Measurements from ENCODE around the gene SHC4.
"Not testable (repeated sequence)": the region's sequence is repeated elsewhere in the genome, so short reads cannot be mapped to it uniquely, and the experiment has no call there.

The SHC4 gene

DNA sequence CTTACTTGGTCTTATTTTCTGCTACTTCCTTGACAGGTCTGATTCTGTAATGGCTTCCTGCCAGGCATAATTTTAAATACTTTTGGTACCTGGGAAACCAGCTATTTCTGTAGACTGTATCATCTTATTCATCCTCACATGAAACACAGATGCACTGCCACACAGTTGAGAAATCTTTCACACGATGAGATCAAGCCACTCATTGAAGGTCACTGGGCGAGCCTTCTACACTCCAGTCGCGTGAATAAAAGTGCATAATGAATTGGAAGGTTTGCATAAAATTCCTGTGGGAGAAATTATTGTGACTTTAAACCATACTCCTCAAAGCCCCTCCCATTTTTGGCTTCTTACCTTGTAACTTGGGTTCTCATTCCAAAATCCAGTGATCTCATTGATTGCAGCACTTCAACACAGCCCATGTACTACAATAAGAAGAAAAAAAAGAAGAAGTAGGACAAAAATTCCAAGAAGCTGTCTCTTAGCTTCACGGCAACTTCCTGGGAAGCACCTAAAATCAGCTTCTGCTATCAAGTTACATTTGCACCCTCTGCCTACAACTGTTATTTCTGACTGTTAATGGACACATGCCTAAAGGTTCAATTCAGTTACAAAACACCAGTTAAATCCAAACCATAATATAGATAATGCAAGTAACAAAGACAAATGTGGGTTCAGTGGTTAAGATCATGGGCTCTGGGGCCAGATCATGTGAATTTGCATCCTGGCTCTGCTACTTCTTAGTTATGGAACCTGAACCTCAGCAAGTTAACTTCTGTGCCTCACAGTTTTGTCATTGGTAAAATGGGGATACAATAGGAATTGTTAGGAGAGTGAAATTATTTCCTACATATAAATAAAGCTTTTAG is 39.0 kb downstream of the SHC4 start:
- DNase-seq (ENCODE audit: low spot score): no peak

DNA sequence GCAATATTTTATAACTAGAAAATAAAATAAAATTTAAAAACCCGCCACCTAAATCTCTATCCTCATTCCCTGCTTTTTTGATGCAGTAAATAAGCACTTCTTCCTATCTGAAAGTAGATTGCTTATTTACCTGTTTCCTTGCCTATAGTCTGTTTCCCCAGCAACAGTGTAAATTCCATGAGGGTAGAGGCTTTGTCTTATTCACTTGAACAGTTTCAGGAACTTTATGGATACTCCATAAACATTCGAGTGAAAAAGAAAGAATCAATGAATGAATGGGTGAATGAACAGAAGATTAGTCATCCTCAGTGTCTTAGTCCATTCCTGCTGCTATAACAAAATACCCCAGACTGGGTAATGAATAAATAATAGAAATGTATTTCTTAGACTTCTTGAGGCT is 41.7 kb downstream of the SHC4 start:
- no peak for DNase-seq (ENCODE audit: low spot score)

DNA sequence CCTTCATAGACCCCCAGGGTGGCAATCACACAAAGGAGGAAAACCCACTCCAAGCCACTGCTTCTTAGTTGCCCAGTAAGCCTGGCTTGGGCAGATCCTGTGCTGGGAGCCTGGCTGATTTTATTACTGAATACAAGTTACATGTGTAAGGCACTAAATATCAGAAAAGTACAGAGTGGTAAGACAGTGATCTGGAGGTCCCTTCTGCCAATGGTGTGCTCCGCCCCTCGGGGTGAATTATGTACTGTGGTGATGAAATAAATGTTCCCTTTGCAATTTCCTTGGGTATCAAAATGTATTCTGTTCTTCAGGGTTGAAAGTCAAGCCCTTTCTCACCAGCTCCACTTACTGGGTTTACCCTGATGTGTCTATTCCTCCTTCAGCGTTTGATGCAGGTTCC is 47.0 kb downstream of the SHC4 start:
- no peak for DNase-seq (ENCODE audit: low spot score)

DNA sequence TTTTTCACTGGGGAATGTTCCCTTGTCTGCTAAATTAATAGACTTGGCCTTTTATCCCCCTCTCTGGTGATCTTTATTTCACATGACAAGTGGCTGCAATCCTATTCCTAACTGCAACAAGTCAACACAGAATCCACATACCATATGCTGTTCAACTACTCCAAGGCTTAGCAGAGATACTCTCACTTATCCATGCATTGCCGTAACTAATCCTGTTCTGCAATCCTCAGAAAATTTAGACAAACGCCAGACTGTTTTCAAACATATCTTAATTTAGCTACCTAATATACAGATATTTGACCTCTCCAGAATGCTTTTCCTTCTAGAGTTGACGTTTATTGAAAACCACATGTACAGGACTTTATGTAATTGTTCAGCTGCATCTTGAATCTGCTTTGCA is 47.9 kb downstream of the SHC4 start:
- no peak for DNase-seq (ENCODE audit: low spot score)

DNA sequence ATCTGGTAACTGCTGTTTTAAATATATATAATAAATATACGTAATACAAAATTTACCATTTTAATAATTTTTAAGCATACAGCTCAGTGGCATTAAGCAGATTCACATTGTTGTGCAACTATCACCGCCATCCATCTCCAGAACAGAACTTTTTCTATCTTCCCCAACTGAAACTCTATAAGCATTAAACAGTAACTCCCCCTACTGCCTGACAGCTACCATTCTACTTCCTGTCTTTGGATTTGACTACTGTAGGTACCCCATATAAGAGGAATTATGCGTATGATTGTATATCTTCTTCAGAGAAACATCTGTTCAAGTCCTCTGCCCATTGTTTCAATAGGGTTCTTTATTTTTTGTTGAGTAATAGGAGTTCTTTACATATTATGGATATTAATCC is 49.0 kb downstream of the SHC4 start:
- no peak for DNase-seq (ENCODE audit: low spot score)

DNA sequence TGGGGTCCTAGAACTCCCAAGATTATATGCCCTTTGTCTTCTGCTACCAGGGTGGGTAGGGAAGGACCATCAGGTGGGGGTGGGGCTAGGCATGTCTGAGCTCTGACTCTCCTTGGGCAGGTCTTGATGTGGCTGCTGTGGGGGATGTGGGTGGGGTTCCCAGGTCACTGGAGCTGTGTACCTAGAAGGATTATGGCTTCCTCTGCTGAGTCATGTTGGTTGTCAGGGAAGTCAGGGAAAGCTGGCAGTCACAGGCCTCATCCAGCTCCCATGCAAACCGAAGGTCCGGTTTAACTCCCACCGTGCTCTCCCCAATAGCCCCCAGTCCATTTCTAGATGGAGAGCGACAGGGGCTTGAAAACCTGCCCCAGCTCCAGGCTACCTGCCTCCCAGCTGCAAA is 50.6 kb downstream of the SHC4 start:
- no peak for DNase-seq (ENCODE audit: low spot score)

DNA sequence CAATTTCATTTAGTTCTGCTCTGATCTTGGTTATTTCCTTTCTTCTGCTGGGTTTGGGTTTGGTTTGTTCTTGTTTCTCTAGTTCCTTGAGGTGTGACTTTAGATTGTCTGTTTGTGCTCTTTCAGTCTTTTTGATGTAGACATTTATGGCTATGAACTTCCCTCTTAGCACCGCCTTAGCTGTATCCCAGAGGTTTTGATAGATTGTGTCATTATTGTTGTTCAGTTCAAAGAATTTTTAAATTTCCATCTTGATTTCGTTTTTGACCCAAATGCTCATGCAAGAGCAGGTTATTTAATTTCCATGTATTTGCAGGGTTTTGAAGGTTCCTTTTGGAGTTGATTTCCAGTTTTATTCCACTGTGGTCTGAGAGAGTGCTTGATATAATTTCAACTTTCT is 53.2 kb downstream of the SHC4 start:
- DNase-seq (ENCODE audit: low spot score): not testable (repeated sequence)

DNA sequence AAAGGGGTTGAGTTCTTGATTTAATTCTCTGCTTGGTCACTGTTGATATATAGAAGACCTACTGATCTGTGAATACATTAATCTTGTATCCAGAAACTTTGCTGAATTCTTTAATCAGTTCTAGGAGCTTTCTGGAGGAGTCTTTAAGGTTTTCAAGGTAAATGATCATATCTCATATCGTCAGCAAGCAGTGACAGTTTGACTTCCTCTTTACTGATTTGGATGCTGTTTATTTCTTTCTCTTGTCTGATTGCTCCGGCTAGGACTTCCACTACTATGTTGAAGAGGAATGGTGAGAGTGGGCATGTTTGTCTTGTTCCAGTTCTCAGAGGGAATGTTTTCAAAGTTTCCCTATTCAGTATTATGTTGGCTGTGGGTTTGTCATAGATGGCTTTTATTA is 54.4 kb downstream of the SHC4 start:
- not testable (repeated sequence) for DNase-seq (ENCODE audit: low spot score)

DNA sequence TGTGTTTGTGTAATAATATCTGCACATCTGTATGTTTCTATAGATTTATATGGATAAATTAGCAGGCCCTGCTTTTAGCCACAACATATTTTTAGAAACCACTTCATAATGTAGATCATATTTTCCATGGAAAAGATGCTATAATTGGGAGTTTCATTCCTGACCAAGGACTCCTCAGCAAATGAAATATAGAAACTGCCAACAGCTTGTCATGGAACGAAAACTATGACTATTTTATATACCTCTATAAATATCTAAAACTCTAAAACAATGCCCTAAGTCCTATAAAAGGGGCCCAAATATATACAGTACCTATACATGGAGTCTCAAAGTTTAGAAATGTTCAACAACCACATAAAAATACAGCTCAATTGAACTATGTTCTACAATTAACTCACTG is 57.9 kb downstream of the SHC4 start:
- no peak for DNase-seq (ENCODE audit: low spot score)

DNA sequence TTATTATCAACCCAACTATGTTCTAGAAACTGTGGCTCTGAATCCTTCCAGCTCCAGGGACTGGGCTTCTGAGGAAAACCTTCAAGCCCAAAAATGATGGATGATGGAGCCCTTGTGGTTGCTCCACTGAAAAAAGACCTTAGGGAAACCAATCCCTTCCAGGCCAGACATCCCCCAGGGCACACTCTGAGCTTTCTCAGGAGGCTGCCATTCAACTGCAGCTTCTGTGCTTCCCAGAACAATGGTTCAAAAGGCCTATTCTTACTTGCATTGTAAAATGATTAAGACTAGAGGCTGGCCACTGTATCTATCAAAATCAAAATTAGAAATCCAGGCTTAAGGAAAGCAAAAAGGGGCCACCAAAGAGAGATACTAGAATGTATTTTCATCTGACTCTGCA is 58.5 kb downstream of the SHC4 start:
- DNase-seq (ENCODE audit: low spot score): no peak

DNA sequence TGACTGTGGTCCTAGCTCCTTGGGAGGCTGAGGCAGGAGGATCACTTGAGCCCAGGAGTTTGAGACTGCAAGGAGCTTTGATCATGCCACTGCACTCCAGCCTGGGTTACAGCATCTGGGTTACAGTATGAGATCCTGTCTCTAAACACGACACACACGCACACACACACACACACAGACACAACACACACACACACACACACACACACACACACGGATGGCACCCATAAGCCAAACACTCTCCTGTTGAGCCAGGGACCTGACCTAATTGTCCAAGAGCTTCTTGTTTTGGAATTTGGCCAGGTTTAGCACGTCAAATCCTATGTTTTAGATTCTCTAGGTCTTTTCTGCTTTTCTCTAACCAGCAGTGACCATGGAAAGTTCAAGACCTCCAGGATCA is 59.0 kb downstream of the SHC4 start:
- no peak for DNase-seq (ENCODE audit: low spot score)

DNA sequence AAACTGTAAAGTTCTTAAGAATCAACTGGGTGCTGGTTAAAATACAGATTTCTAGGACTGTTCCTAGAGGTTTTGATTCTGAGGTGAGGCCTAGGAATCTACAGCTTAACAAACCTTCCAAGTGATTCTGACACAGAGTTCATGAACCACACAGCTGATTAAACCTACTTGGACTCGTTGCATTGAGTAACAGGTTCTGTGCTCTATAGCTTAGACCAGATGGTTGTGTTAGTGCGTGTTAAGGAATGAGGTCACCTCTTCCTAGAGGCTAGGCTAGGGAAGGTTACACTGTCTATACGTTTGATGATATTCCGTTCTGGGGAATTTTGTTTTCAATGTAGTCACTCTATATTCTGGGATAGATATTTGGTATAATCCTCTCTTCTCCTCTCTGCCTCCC is 63.9 kb downstream of the SHC4 start:
- DNase-seq (ENCODE audit: low spot score): no peak

DNA sequence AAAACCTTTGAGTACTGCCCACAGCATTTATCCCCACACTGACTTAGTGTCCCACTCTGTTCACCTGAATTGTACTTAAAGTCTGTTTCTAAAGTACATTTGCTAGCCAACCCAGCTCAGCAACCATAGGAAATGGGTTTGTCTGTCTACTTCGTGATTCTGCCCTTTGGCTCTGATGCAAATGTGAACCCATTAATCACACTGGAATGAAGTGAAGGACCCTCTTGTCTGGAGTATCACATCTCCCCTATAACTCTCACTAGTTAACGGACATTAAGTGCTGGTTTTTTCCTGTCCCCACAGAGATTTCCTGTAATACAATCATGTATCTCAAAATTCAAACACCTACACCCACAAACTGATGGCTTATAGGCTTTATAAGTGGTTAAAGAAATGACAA is 65.3 kb downstream of the SHC4 start:
- DNase-seq (ENCODE audit: low spot score): no peak

DNA sequence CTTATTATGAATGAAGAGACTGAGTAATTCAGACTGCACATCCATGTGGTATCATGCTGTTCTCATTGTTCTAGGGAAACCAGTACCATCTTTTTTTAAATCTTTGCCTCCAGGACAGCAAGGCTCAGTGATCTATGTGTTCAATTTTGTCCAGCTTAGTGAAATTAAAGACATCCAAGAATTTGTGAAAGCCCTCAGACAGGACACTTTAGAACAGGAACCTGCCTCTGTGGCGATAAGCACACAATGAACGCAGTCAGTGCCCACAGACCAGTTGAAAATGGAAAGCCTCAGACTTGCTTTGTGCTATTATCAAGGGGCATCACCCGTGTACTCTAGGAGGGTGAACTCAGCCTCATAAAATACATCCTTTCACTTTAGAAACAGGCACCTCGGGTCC is 65.7 kb downstream of the SHC4 start:
- no peak for DNase-seq (ENCODE audit: low spot score)

DNA sequence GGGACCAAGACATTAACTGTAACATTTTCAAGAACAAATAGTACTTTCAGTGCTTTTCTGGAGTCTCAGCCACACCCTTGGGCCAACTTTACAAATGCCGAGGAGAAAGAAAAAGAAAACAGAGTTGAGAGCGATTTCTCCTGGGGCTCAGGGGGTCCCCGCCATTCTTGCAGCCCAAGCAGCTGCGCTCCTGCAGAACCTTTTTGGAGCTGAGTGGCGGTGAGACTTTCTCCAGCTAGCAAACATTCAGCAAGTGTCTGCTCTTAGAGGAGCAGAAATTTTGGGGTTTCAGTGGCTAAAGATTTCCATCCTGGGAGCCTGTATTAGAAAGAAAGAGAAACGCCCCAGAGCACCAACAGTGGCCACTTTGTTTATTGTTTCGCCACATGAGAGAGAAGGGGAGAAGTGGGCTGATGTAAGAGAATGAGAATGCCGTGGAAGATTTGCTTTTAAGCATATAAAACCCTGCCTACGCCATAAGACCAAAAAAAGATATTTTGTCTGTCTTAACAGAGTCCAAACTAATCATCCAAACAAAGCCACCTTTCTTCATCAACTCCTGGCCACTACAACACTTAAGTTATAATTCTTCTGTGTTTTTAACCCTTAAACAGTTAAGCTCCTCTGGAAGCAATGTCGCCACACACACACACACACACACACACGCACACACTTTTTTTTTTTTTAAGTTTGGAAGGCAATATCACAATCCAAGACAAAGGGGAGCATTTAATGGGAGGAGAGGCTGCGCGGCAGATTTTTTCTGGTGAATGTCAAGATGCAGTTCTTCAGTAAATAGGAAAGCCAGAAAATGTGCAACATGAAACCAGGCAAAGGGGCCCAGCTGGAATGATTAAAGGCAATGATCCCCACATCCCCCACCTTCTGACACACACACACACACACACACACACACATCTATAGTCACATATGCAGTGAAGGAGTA is 66.6 kb downstream of the SHC4 start:
- DNase-seq (ENCODE audit: low spot score): peak; percentile 77

DNA sequence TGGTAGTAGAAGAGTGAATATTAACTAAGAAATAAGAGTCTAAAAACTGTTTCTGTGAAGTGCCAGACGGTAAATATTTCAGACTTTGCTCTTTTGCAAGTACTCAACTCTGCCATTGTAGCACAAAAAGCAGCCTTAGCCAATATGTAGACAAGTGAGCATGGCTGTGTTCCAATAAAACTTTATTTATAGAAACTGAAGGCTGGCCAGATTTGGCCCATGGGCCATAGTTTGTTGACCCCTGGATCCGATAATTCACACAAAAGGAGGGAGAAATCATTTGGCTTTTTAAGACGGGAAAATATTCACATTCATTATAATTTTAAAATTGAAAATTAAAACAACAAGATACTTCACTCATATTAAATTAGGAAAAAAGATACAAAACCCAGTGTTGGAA is 70.4 kb downstream of the SHC4 start:
- no peak for DNase-seq (ENCODE audit: low spot score)

DNA sequence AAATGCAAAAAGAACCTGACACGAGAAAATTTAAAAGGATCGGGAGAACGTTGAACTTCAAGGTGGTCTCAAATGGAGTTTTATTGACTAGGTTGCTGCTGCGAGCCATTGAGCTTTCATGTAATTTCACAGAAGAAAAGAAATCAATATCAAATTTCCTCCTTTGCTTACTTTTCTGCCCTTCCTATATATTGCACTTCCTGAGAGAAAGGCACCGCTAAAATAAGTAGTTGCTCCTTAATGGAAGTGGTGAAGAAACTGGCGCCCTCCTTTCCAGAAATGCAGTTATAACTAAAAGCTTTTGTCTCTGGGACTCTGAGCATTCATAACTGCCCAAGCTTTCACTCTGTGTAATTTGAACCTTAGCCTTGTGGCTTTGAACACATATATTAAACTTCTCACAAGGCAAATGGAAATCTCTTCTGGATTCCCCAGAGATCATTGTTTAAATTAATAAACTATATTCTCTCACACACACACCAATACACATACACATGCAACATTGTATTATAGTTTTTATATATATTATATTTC is 72.4 kb downstream of the SHC4 start:
- no peak for DNase-seq (ENCODE audit: low spot score)

DNA sequence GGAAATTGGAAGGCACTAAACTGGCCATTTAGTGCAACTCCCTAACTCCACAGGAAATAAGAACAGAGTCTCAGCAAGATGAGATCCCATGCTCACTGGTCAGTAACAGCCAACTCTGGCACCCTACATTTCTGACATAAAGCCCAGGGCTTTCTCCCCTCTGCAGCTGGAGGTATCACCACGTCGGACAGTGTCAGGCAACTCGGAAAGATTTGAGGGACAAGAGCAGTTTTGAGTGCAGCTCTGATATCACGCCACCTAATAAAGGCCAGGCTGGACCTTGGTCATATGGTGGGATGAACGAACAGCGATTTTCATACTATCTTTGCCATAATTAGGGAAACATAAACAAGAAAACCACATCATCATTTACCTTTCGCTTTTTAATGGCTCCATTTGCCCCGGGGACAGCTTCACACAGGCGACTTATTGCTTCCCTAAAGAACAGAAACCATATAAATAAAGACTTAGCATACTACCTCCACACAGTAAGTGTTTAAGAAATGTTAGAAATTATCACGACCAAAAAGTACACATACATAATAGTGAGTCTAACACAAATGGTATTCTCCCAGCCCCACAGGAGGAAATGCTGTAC is 73.2 kb downstream of the SHC4 start:
- no peak for DNase-seq (ENCODE audit: low spot score)

DNA sequence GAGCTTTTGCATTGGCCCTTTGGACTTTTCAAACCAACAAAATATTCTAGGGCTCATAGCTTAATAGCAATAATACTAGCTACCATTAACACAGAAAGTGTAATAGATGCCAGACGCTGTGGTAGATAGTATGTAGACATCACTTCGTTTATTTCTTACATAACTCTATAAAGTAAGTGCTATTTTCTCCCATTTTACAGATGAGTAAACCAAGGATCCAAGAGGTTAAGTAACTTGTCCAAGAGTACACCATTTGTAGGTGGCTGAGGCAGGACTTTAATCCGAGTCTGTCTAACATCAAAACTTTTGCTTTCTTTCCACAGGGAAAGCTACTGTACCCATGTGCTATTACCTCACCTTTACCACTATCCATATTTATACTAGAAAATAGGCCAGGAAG is 73.8 kb downstream of the SHC4 start:
- DNase-seq (ENCODE audit: low spot score): no peak

DNA sequence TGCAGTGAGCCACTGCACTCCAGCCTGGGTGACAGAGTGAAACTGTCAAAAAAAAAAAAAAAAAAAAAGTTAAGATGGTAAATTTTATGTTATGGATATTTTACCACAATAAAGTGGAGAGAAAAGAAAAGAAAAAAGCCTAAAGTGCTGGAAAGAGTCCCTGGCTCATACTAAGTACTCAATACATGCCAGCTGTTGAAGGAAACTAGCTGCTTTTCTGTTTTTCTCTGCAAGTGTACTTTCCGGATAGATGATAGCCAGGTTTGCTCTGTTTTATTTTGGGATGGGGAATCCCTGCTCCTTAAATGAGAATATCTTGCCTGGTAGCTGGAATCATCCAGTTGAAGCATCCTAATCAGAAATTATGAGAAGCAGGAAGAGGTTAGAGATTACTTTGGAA is 74.9 kb downstream of the SHC4 start:
- no peak for DNase-seq (ENCODE audit: low spot score)

DNA sequence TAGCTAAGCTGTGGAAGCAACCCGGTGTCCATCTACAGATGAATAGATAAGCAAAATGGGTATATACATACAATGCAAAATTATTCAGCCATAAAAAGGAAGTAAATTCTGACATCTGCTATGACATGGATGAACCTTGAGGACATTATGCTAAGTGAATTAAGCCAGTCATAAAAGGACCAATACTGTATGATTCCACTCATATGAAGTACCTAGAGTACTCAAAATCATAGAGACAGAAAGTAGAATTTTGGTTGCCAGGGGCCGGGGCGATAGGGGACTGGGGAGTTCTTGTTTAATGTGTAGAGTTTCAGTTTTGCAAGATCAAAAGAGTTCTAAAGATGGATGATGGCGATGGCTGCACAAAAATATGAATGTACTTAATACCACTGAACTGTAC is 75.5 kb downstream of the SHC4 start:
- DNase-seq (ENCODE audit: low spot score): no peak

DNA sequence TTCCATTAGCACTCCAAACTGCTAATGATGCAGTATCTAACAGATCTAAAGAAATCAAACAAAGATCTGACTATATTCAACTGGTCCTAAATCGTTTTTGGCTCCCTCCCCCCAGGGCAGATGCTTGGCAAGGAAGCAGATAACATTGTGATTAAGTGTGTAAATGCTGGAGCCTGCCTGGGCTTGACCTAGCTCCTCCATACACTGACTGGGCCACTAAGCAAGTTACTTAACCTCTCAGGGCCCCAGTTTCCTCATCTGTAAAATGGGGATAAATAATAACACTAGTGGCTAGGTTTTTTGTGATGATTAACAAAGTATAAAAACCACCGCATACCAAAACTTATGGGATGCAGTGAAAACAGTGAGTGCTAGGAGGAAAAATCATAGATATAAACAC is 76.6 kb downstream of the SHC4 start:
- DNase-seq (ENCODE audit: low spot score): no peak

DNA sequence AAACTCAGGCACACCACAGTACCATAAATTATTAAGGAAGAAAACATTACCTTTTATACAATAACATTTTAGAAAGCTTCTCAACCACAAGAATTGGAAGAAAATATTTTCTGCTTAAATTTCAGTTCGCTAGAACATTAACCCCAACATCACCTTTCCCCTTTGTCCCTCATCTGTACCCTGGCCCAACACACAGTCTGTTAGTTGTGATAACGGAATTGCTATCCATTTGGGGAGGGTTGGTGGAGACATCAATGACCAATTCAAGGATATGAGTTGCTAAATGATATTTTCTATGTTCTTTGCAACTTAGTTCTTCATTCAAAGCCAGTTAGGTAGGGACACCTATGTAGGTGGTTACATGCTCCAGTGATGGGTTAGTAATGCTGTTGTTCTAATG is 80.0 kb downstream of the SHC4 start:
- DNase-seq (ENCODE audit: low spot score): no peak
